ENCODE data around the gene SRRM4. TPM values are rescaled to one million over a fixed set of nuclear protein-coding genes. Genes with fewer than 3 reads are reported as not detected.

Gene SRRM4
- total and polyA plus RNA-seq, 2 experiments from 2014 or later: 0.53 to 0.63 TPM

DNA sequence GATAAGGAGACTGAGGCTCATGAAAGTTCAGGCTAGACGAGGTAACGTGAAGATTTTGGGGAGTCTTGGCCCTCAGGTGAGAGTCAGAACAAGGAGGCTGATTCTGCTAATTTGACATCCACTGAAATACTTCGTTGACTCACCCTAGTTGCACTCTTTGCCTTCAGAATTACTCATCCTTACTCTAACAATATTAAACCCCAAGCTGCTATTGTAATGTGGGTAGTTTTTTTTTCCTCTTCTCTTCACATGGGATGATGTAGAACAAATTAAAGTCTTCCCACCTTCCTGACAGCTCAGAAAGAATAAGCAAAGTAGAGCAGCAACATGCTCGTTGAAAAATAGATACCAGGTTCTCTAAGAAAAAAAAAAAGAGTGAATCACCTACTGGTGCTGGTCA is 22.0 kb upstream of the SRRM4 start (continued):
- TF ChIP-seq, protein P1, sequence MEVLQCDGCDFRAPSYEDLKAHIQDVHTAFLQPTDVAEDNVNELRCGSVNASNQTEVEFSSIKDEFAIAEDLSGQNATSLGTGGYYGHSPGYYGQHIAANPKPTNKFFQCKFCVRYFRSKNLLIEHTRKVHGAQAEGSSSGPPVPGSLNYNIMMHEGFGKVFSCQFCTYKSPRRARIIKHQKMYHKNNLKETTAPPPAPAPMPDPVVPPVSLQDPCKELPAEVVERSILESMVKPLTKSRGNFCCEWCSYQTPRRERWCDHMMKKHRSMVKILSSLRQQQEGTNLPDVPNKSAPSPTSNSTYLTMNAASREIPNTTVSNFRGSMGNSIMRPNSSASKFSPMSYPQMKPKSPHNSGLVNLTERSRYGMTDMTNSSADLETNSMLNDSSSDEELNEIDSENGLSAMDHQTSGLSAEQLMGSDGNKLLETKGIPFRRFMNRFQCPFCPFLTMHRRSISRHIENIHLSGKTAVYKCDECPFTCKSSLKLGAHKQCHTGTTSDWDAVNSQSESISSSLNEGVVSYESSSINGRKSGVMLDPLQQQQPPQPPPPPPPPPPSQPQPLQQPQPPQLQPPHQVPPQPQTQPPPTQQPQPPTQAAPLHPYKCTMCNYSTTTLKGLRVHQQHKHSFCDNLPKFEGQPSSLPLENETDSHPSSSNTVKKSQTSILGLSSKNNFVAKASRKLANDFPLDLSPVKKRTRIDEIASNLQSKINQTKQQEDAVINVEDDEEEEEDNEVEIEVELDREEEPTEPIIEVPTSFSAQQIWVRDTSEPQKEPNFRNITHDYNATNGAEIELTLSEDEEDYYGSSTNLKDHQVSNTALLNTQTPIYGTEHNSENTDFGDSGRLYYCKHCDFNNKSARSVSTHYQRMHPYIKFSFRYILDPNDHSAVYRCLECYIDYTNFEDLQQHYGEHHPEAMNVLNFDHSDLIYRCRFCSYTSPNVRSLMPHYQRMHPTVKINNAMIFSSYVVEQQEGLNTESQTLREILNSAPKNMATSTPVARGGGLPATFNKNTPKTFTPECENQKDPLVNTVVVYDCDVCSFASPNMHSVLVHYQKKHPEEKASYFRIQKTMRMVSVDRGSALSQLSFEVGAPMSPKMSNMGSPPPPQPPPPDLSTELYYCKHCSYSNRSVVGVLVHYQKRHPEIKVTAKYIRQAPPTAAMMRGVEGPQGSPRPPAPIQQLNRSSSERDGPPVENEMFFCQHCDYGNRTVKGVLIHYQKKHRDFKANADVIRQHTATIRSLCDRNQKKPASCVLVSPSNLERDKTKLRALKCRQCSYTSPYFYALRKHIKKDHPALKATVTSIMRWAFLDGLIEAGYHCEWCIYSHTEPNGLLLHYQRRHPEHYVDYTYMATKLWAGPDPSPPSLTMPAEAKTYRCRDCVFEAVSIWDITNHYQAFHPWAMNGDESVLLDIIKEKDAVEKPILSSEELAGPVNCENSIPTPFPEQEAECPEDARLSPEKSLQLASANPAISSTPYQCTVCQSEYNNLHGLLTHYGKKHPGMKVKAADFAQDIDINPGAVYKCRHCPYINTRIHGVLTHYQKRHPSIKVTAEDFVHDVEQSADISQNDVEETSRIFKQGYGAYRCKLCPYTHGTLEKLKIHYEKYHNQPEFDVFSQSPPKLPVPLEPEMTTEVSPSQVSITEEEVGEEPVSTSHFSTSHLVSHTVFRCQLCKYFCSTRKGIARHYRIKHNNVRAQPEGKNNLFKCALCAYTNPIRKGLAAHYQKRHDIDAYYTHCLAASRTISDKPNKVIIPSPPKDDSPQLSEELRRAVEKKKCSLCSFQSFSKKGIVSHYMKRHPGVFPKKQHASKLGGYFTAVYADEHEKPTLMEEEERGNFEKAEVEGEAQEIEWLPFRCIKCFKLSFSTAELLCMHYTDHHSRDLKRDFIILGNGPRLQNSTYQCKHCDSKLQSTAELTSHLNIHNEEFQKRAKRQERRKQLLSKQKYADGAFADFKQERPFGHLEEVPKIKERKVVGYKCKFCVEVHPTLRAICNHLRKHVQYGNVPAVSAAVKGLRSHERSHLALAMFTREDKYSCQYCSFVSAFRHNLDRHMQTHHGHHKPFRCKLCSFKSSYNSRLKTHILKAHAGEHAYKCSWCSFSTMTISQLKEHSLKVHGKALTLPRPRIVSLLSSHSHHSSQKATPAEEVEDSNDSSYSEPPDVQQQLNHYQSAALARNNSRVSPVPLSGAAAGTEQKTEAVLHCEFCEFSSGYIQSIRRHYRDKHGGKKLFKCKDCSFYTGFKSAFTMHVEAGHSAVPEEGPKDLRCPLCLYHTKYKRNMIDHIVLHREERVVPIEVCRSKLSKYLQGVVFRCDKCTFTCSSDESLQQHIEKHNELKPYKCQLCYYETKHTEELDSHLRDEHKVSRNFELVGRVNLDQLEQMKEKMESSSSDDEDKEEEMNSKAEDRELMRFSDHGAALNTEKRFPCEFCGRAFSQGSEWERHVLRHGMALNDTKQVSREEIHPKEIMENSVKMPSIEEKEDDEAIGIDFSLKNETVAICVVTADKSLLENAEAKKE (CRISPR knock-in tag; IDR thresholded peaks at IDR 0.05): no peak
- TF ChIP-seq ZNF114 (CRISPR knock-in tag; IDR thresholded peaks at IDR 0.05) (no peak), POLR2AphosphoS5 (IDR thresholded peaks at IDR 0.05; ENCODE audit: low read depth) (no peak), EZH2phosphoT487 (IDR thresholded peaks at IDR 0.05; ENCODE audit: unreplicated experiment) (no peak), CREB1 (CRISPR knock-in tag; IDR thresholded peaks at IDR 0.05; ENCODE audit: low read depth) (no peak), NANOG (IDR thresholded peaks at IDR 0.05; ENCODE audit: borderline replicate concordance) (no peak), ZNF331 (CRISPR knock-in tag; IDR thresholded peaks at IDR 0.05; ENCODE audit: low read depth) (no peak)
- TF ChIP-seq, protein P2, sequence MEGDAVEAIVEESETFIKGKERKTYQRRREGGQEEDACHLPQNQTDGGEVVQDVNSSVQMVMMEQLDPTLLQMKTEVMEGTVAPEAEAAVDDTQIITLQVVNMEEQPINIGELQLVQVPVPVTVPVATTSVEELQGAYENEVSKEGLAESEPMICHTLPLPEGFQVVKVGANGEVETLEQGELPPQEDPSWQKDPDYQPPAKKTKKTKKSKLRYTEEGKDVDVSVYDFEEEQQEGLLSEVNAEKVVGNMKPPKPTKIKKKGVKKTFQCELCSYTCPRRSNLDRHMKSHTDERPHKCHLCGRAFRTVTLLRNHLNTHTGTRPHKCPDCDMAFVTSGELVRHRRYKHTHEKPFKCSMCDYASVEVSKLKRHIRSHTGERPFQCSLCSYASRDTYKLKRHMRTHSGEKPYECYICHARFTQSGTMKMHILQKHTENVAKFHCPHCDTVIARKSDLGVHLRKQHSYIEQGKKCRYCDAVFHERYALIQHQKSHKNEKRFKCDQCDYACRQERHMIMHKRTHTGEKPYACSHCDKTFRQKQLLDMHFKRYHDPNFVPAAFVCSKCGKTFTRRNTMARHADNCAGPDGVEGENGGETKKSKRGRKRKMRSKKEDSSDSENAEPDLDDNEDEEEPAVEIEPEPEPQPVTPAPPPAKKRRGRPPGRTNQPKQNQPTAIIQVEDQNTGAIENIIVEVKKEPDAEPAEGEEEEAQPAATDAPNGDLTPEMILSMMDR (conservative IDR thresholded peaks at IDR 0.05; ENCODE audit: low read depth in 2 of 2): no peak
